GM23338 (cell line): ENCODE results near the gene HTN3. TPM values are rescaled to one million over a fixed set of nuclear protein-coding genes. Genes with fewer than 3 reads are reported as not detected.

Experiments
- ATAC-seq: fragments of 200-7000 bp; cut with Tn5 transposase; 3 replicates; pipeline ENCODE4 v1.9.1; 2020
- DNase-seq: peaks from one replicate; pipeline ENCODE4 v3.0.0-alpha.2; 2015; ENCODE audit warnings: low spot score
- H2AFZ ChIP-seq: fragments of 200-600 bp; sonication (generic); 2 replicates; pipeline ENCODE4 v1.8.0; 2016; ENCODE audit warnings: antibody characterized with exemption, mild to moderate bottlenecking, moderate library complexity
- H3F3A ChIP-seq: fragments of 200-600 bp; sonication (generic); replicated peaks from 2 replicates; pipeline ENCODE4 v1.8.0; 2017; ENCODE audit warnings: antibody characterized with exemption, mixed run types, low read depth
- H3K27ac ChIP-seq: fragments of 200-600 bp; sonication (generic); 2 replicates; pipeline ENCODE4 v1.6.1; 2016; ENCODE audit warnings: low read depth
- H3K27me3 ChIP-seq: fragments of 200-600 bp; sonication (generic); 2 replicates; pipeline ENCODE4 v1.8.0; 2016; ENCODE audit warnings: mild to moderate bottlenecking, mixed run types, moderate library complexity; ENCODE audit not compliant: insufficient read depth
- H3K36me3 ChIP-seq: fragments of 200-600 bp; sonication (generic); 2 replicates; pipeline ENCODE4 v1.8.0; 2016; ENCODE audit warnings: mild to moderate bottlenecking; ENCODE audit not compliant: insufficient read depth
- H3K4me1 ChIP-seq: fragments of 200-600 bp; sonication (generic); 2 replicates; pipeline ENCODE4 v1.8.0; 2016; ENCODE audit warnings: mild to moderate bottlenecking, moderate library complexity; ENCODE audit not compliant: insufficient read depth
- H3K4me2 ChIP-seq: fragments of 200-600 bp; sonication (generic); 2 replicates; pipeline ENCODE4 v1.7.1; 2017; ENCODE audit warnings: mixed run types
- H3K4me3 ChIP-seq: fragments of 200-600 bp; sonication (generic); 2 replicates; pipeline ENCODE4 v1.6.1; 2016; ENCODE audit warnings: mixed run types
- H3K79me2 ChIP-seq: fragments of 200-600 bp; sonication (generic); replicated peaks from 2 replicates; pipeline ENCODE4 v1.8.0; 2017; ENCODE audit warnings: mild to moderate bottlenecking; ENCODE audit not compliant: insufficient read depth
- H3K9me2 ChIP-seq: fragments of 200-600 bp; sonication (generic); 2 replicates; pipeline ENCODE4 v1.8.0; 2017; ENCODE audit not compliant: insufficient read depth
- H4K20me1 ChIP-seq: fragments of 200-600 bp; sonication (generic); replicated peaks from 2 replicates; pipeline ENCODE4 v1.8.0; 2017; ENCODE audit warnings: mild to moderate bottlenecking; ENCODE audit not compliant: insufficient read depth
- H3K27ac Mint-ChIP-seq: 2 replicates; pipeline ENCODE4 v1.8.0; 2020; ENCODE audit warnings: inconsistent platforms, mild to moderate bottlenecking, moderate library complexity, mixed read lengths
- H3K27me3 Mint-ChIP-seq: 3 replicates; pipeline ENCODE4 v1.8.0; 2022; ENCODE audit warnings: low read depth, mild to moderate bottlenecking, moderate library complexity, mixed read lengths, inconsistent platforms; ENCODE audit not compliant: insufficient read depth, poor library complexity
- H3K36me3 Mint-ChIP-seq: 3 replicates; pipeline ENCODE4 v1.8.0; 2021; ENCODE audit warnings: low read depth, mild to moderate bottlenecking, inconsistent platforms, moderate library complexity, mixed read lengths
- H3K4me1 Mint-ChIP-seq: 3 replicates; pipeline ENCODE4 v1.8.0; 2020; ENCODE audit warnings: mild to moderate bottlenecking, inconsistent platforms, mixed read lengths
- H3K4me3 Mint-ChIP-seq: 3 replicates; pipeline ENCODE4 v1.8.0; 2021; ENCODE audit warnings: moderate library complexity, mild to moderate bottlenecking, inconsistent platforms, mixed read lengths
- H3K9me3 Mint-ChIP-seq: 3 replicates; pipeline ENCODE4 v1.8.0; 2020; ENCODE audit warnings: moderate library complexity, mild to moderate bottlenecking, inconsistent platforms, mixed read lengths
- CREB1 ChIP-seq: fragments of 250-450 bp; sonication (Bioruptor Pico); IDR thresholded peaks from 2 replicates; pipeline ENCODE4 v1.5.0; 2020; ENCODE audit warnings: low read depth, mild to moderate bottlenecking, moderate library complexity
- EZH2 ChIP-seq: fragments of 200-600 bp; sonication (generic); IDR thresholded peaks from one replicate; pipeline ENCODE4 v1.8.0; 2017; ENCODE audit warnings: antibody characterized with exemption, mild to moderate bottlenecking, low read depth; ENCODE audit not compliant: unreplicated experiment
- EZH2phosphoT487 ChIP-seq: fragments of 200-600 bp; sonication (generic); IDR thresholded peaks from one replicate; pipeline ENCODE4 v1.8.1; 2018; ENCODE audit warnings: antibody characterized with exemption; ENCODE audit not compliant: unreplicated experiment
- ZNF114 ChIP-seq: fragments of 250-450 bp; sonication (Bioruptor Pico); IDR thresholded peaks from 2 replicates; pipeline ENCODE4 v1.5.0; 2020; ENCODE audit warnings: mild to moderate bottlenecking, moderate library complexity
- ZNF331 ChIP-seq: fragments of 250-450 bp; sonication (Bioruptor Pico); IDR thresholded peaks from 2 replicates; pipeline ENCODE4 v1.5.0; 2020; ENCODE audit warnings: low read depth, mild to moderate bottlenecking, moderate library complexity
- polyA plus RNA-seq: library from polyadenylated mRNA; unstranded; fragments of >200 nt; fragmentation: Nextera tagmentation; extraction: Ambion mirVana; gene quantifications from 2 replicates; pipeline ENCODE4 v1.2.1, GENCODE V29; 2016
- total RNA-seq: library from RNA; depleted of rRNA; stranded (reverse); fragments of >200 nt; shearing (Covaris generic); gene quantifications from 2 replicates; pipeline ENCODE4 v1.2.3, GENCODE V29; 2014
- TF ChIP-seq, protein P1 (sequence below), 2 experiments: fragments of 200-600 bp in 1 of 2; sonication (generic) in 1 of 2; conservative IDR thresholded peaks; 2 replicates each; pipeline versions ENCODE4 v1.5.1 to v1.6.1; 2016 to 2017; ENCODE audit warnings: antibody characterized with exemption in 2 of 2, low read depth in 2 of 2, mild to moderate bottlenecking in 2 of 2, moderate library complexity in 1 of 2
- TF ChIP-seq, protein P2 (sequence below): IDR thresholded peaks from 2 replicates; pipeline ENCODE4 v1.6.1; 2016; ENCODE audit warnings: antibody characterized with exemption
- TF ChIP-seq, protein P3 (sequence below): fragments of 250-450 bp; sonication (Bioruptor Pico); IDR thresholded peaks from 2 replicates; pipeline ENCODE4 v1.5.0; 2020; ENCODE audit warnings: mild to moderate bottlenecking, moderate library complexity

The HTN3 gene
- total and polyA plus RNA-seq, 2 experiments from 2014 or later: not detected

DNA sequence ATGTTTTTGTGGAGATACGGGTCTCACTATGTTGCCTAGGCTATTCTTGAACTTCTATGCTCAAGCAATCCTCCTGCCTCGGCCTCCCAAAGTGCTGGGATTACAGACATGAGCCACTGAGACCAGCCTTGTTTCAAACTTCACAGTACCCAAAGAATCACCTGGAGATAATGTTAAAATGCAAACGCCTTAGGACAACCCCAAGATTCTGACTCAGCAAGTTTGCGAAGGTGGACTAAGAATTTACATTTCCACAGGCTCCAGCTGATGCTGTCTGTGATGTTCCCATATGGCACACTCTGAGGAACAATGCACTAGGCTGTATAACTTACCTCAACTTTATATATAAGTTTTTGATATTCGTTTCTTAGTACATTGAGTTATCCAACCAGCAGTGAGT lies 33.5 kb upstream of the HTN3 start (continued):
- TF ChIP-seq, protein P1, sequence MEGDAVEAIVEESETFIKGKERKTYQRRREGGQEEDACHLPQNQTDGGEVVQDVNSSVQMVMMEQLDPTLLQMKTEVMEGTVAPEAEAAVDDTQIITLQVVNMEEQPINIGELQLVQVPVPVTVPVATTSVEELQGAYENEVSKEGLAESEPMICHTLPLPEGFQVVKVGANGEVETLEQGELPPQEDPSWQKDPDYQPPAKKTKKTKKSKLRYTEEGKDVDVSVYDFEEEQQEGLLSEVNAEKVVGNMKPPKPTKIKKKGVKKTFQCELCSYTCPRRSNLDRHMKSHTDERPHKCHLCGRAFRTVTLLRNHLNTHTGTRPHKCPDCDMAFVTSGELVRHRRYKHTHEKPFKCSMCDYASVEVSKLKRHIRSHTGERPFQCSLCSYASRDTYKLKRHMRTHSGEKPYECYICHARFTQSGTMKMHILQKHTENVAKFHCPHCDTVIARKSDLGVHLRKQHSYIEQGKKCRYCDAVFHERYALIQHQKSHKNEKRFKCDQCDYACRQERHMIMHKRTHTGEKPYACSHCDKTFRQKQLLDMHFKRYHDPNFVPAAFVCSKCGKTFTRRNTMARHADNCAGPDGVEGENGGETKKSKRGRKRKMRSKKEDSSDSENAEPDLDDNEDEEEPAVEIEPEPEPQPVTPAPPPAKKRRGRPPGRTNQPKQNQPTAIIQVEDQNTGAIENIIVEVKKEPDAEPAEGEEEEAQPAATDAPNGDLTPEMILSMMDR (conservative IDR thresholded peaks at IDR 0.05; ENCODE audit: low read depth in 2 of 2): no peak
- no peak for TF ChIP-seq ZNF114 (CRISPR knock-in tag)
- no peak for TF ChIP-seq EZH2phosphoT487

- TF ChIP-seq ZNF114 (CRISPR knock-in tag) (no peak), CREB1 (CRISPR knock-in tag) (no peak), EZH2 (no peak), ZNF331 (CRISPR knock-in tag) (no peak), EZH2phosphoT487 (no peak)
- TF ChIP-seq, protein P2, sequence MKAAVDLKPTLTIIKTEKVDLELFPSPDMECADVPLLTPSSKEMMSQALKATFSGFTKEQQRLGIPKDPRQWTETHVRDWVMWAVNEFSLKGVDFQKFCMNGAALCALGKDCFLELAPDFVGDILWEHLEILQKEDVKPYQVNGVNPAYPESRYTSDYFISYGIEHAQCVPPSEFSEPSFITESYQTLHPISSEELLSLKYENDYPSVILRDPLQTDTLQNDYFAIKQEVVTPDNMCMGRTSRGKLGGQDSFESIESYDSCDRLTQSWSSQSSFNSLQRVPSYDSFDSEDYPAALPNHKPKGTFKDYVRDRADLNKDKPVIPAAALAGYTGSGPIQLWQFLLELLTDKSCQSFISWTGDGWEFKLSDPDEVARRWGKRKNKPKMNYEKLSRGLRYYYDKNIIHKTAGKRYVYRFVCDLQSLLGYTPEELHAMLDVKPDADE: no peak
- TF ChIP-seq, protein P3, sequence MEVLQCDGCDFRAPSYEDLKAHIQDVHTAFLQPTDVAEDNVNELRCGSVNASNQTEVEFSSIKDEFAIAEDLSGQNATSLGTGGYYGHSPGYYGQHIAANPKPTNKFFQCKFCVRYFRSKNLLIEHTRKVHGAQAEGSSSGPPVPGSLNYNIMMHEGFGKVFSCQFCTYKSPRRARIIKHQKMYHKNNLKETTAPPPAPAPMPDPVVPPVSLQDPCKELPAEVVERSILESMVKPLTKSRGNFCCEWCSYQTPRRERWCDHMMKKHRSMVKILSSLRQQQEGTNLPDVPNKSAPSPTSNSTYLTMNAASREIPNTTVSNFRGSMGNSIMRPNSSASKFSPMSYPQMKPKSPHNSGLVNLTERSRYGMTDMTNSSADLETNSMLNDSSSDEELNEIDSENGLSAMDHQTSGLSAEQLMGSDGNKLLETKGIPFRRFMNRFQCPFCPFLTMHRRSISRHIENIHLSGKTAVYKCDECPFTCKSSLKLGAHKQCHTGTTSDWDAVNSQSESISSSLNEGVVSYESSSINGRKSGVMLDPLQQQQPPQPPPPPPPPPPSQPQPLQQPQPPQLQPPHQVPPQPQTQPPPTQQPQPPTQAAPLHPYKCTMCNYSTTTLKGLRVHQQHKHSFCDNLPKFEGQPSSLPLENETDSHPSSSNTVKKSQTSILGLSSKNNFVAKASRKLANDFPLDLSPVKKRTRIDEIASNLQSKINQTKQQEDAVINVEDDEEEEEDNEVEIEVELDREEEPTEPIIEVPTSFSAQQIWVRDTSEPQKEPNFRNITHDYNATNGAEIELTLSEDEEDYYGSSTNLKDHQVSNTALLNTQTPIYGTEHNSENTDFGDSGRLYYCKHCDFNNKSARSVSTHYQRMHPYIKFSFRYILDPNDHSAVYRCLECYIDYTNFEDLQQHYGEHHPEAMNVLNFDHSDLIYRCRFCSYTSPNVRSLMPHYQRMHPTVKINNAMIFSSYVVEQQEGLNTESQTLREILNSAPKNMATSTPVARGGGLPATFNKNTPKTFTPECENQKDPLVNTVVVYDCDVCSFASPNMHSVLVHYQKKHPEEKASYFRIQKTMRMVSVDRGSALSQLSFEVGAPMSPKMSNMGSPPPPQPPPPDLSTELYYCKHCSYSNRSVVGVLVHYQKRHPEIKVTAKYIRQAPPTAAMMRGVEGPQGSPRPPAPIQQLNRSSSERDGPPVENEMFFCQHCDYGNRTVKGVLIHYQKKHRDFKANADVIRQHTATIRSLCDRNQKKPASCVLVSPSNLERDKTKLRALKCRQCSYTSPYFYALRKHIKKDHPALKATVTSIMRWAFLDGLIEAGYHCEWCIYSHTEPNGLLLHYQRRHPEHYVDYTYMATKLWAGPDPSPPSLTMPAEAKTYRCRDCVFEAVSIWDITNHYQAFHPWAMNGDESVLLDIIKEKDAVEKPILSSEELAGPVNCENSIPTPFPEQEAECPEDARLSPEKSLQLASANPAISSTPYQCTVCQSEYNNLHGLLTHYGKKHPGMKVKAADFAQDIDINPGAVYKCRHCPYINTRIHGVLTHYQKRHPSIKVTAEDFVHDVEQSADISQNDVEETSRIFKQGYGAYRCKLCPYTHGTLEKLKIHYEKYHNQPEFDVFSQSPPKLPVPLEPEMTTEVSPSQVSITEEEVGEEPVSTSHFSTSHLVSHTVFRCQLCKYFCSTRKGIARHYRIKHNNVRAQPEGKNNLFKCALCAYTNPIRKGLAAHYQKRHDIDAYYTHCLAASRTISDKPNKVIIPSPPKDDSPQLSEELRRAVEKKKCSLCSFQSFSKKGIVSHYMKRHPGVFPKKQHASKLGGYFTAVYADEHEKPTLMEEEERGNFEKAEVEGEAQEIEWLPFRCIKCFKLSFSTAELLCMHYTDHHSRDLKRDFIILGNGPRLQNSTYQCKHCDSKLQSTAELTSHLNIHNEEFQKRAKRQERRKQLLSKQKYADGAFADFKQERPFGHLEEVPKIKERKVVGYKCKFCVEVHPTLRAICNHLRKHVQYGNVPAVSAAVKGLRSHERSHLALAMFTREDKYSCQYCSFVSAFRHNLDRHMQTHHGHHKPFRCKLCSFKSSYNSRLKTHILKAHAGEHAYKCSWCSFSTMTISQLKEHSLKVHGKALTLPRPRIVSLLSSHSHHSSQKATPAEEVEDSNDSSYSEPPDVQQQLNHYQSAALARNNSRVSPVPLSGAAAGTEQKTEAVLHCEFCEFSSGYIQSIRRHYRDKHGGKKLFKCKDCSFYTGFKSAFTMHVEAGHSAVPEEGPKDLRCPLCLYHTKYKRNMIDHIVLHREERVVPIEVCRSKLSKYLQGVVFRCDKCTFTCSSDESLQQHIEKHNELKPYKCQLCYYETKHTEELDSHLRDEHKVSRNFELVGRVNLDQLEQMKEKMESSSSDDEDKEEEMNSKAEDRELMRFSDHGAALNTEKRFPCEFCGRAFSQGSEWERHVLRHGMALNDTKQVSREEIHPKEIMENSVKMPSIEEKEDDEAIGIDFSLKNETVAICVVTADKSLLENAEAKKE: no peak
- H3K27ac ChIP-seq: no peak within 1 kb of the TSS
- H3K79me2 ChIP-seq: no peaks in the 10 kb centered on the region
- no peaks in the 10 kb centered on the region for H3K27me3 Mint-ChIP-seq
- DNase-seq: no peak
- H4K20me1 ChIP-seq: no peaks in the 10 kb centered on the region
- no peaks in the 10 kb centered on the region for H3K9me3 Mint-ChIP-seq
- H3K27me3 ChIP-seq: no peaks in the 10 kb centered on the region
- no peaks in the 10 kb centered on the region for H3K36me3 ChIP-seq
- H2AFZ ChIP-seq: no peak within 1 kb of the TSS
- no peaks in the 10 kb centered on the region for H3K36me3 Mint-ChIP-seq
- ATAC-seq: no peak
- no peaks in the 10 kb centered on the region for H3K4me1 ChIP-seq
- H3K9me2 ChIP-seq: no peaks in the 10 kb centered on the region
- H3K4me3 ChIP-seq: no peak within 1 kb of the TSS
- H3K27ac Mint-ChIP-seq: no peak within 1 kb of the TSS
- no peak within 1 kb of the TSS for H3K4me2 ChIP-seq
- H3K4me3 Mint-ChIP-seq: no peak within 1 kb of the TSS
- no peaks in the 10 kb centered on the region for H3F3A ChIP-seq
- H3K4me1 Mint-ChIP-seq: no peaks in the 10 kb centered on the region; the same call in 2 of the 3 replicates
Measured at GRCh38 chr4:69995526-69996016, 32.7 kb upstream of the HTN3 start, which contains the start of gene STATH. Gene STATH, plus strand, starts transcription at chr4:69995966. Its CDS starts 2,472 bp downstream, at chr4:69998438.
